Peyer's patch (tissue), 4 donors: Measurements from ENCODE around the gene ZBTB7C.

ENCODE experiments used
- CTCF ChIP-seq, 6 experiments: fragments of 450-650 bp in 4 of 6; fragments of 200-600 bp in 2 of 6; sonication (generic) in 1 of 6; IDR thresholded peaks; one replicate each; pipeline ENCODE4 v1.5.1; 2017 to 2019; ENCODE audit warnings: antibody characterized with exemption in 6 of 6, mild to moderate bottlenecking in 3 of 6, moderate library complexity in 1 of 6
- POLR2A ChIP-seq, 2 donors: fragments of 450-650 bp; IDR thresholded peaks; one replicate each; pipeline ENCODE4 v1.5.1; 2017; ENCODE audit warnings: antibody characterized with exemption in 2 of 2, mild to moderate bottlenecking in 2 of 2, moderate library complexity in 2 of 2

GRCh38 chr18:48122376-48122775, 286.8 kb downstream of the ZBTB7C start:
- TF ChIP-seq CTCF (IDR thresholded peaks at IDR 0.05) (no peak), POLR2A (IDR thresholded peaks at IDR 0.05) (no peak)
